Kidney epithelial cell (primary cell): ENCODE results near the gene IGF2BP2. TPM values are rescaled to one million over a fixed set of nuclear protein-coding genes. Genes with fewer than 3 reads are reported as not detected.

ENCODE experiments used
- DNase-seq: peaks from one replicate; pipeline ENCODE4 v3.0.0-alpha.2; 2010; ENCODE audit warnings: low read depth
- H3K27me3 ChIP-seq: 2 replicates; pipeline ENCODE4 v1.6.0; 2011; ENCODE audit warnings: low read length; ENCODE audit not compliant: control insufficient read depth, insufficient read depth
- H3K36me3 ChIP-seq: 2 replicates; pipeline ENCODE4 v1.5.1; 2011; ENCODE audit warnings: low read length; ENCODE audit not compliant: control insufficient read depth, insufficient read depth
- H3K4me3 ChIP-seq: 2 replicates; pipeline ENCODE4 v1.5.1; 2011; ENCODE audit warnings: low read depth, mild to moderate bottlenecking, control low read depth, low read length
- total RNA-seq: library from RNA; depleted of rRNA; stranded (reverse); fragments of >200 nt; gene quantifications from 2 replicates; pipeline ENCODE4 v1.2.3, GENCODE V29; 2015
- TF ChIP-seq, protein P1 (sequence below): IDR thresholded peaks from 2 replicates; pipeline ENCODE4 v1.5.1; 2011; ENCODE audit warnings: mild to moderate bottlenecking, moderate library complexity, low read length, control low read depth, inconsistent platforms; ENCODE audit not compliant: insufficient read depth, poor library complexity, severe bottlenecking

The IGF2BP2 gene
- total RNA-seq, 1 donor from 2014 or later, result 77.0 TPM

GRCh38 chr3:185658943-185659342 is 165.9 kb downstream of the IGF2BP2 start:
- H3K4me3 ChIP-seq, result no peak overlapping the region
- no peaks in the 10 kb centered on the region for H3K27me3 ChIP-seq
- TF ChIP-seq, protein P1, sequence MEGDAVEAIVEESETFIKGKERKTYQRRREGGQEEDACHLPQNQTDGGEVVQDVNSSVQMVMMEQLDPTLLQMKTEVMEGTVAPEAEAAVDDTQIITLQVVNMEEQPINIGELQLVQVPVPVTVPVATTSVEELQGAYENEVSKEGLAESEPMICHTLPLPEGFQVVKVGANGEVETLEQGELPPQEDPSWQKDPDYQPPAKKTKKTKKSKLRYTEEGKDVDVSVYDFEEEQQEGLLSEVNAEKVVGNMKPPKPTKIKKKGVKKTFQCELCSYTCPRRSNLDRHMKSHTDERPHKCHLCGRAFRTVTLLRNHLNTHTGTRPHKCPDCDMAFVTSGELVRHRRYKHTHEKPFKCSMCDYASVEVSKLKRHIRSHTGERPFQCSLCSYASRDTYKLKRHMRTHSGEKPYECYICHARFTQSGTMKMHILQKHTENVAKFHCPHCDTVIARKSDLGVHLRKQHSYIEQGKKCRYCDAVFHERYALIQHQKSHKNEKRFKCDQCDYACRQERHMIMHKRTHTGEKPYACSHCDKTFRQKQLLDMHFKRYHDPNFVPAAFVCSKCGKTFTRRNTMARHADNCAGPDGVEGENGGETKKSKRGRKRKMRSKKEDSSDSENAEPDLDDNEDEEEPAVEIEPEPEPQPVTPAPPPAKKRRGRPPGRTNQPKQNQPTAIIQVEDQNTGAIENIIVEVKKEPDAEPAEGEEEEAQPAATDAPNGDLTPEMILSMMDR, result no peak
- DNase-seq, result no peak
- peaks cover 5% of the 10 kb centered on the region for H3K36me3 ChIP-seq

DNA sequence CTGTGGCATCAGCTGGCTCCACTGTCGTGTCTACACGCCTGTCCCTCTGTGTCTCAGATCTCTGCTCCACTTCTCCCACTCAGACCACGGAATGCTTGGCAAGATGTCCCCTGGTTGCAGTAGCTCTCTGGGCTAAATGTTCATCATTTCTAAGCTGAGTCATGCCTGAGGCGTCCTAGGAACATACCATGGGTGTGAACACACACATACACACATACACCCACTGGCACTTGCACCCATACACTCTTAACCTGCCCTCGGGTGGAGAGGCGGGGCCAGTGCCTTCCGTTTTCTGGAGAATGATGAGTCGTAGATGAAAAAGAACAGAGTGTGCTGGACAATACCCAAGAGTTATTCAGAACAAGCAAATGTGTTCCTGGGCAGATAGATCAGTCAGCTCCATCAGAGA is 166.3 kb downstream of the IGF2BP2 start:
- DNase-seq, result peak; percentile 93
- H3K27me3 ChIP-seq, result no peaks in the 10 kb centered on the region
- H3K36me3 ChIP-seq, result peaks cover 5% of the 10 kb centered on the region
- no peak overlapping the region for H3K4me3 ChIP-seq
- TF ChIP-seq, protein P1, result no peak

GRCh38 chr3:185657691-185658503 is 166.9 kb downstream of the IGF2BP2 start:
- no peak for DNase-seq
- Histone ChIP-seq H3K4me3 (no peak overlapping the region), H3K36me3 (peaks cover 5% of the 10 kb centered on the region), H3K27me3 (no peaks in the 10 kb centered on the region)
- TF ChIP-seq, protein P1, result no peak

DNA sequence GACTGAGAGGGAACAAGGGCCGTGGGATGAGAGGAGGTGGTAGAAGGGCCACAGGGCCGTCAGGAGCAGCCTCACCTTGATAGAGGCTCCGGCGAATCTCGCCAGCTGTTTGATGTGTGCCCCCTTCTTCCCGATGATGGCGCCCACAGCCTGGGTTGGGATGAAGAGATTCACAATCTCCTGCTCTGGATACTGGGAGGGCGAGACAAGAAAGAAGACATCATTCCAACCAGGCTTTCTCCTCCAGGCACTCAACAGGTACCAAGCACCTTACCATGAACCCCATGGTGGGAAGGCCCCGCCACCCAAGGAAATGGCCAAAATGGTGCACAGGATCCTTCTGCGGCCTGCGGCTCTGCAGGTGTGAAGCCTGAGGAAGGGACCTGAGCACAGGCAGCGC is 167.6 kb downstream of the IGF2BP2 start:
- H3K4me3 ChIP-seq, result no peak overlapping the region
- no peaks in the 10 kb centered on the region for H3K27me3 ChIP-seq
- H3K36me3 ChIP-seq, result peaks cover 8% of the 10 kb centered on the region
- TF ChIP-seq, protein P1, result no peak
- DNase-seq, result no peak

DNA sequence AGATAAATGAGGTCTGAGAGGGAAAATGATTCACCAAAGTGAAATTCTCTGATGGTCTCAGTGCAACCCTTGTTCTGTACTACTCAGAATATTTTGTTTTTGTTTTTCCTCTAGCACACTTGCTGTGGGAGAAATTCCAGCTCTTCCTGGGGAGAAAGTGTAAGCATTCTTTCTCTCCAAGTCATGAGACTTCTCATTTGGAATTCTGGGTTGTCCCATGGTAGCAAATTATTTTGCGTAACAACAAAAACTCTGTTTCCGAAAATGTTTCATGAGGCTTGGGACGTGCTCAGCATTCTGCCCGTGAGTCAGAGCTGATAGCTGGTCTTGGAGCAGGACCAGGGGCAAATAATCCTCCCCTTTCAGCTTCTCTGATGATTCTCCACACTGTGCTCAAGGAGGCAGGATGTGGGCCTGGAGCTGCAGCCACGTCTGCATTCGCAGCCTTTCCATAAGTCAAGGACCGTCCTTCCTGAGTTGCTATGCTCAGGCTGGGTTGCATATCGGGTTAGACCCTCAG is 168.5 kb downstream of the IGF2BP2 start:
- TF ChIP-seq, protein P1, result no peak
- no peak overlapping the region for H3K4me3 ChIP-seq
- H3K36me3 ChIP-seq, result peaks cover 10% of the 10 kb centered on the region
- peak; percentile 85 for DNase-seq
- H3K27me3 ChIP-seq, result no peaks in the 10 kb centered on the region
